Measurements from ENCODE around the gene RPS6KA1. TPM values are rescaled to one million over a fixed set of nuclear protein-coding genes. Genes with fewer than 3 reads are reported as not detected.
A peak's percentile ranks its signal among the peaks of the same experiment; 100 is the strongest.

The RPS6KA1 gene
- total and polyA plus RNA-seq, 9 of the 15 experiments (the other 6 are each of a cell fraction or from before 2014, with no cell fraction given), result 2.4 to 61.0 (median 35.5) TPM

- TF ChIP-seq ZNF639 (CRISPR knock-in tag; conservative IDR thresholded peaks at IDR 0.05 in 1 of 2, IDR thresholded peaks at IDR 0.05 in 1 of 2) (peak in 1 of 2 experiments; percentile 56; a peak in 1 of 4 replicates), HMGXB4 (CRISPR knock-in tag; IDR thresholded peaks at IDR 0.05) (no peak), ARID2 (IDR thresholded peaks at IDR 0.05) (no peak), NBN (IDR thresholded peaks at IDR 0.05; ENCODE audit: low read depth) (peak; percentile 81; the same call in 1 of the 2 replicates), ZKSCAN1 (IDR thresholded peaks at IDR 0.05; ENCODE audit: low read depth, low read length) (peak; percentile 59; the same call in 1 of the 2 replicates), TEAD1 (CRISPR knock-in tag; IDR thresholded peaks at IDR 0.05) (peak; percentile 57 to 78; a peak in 1 of 4 replicates), ZNF586 (CRISPR knock-in tag; conservative IDR thresholded peaks at IDR 0.05) (no peak), IFI16 (CRISPR knock-in tag; IDR thresholded peaks at IDR 0.05) (no peak), EP300 (IDR thresholded peaks at IDR 0.05; ENCODE audit: low read length) (peak; percentile 32; the same call in 1 of the 2 replicates), ATF4 (CRISPR knock-in tag; IDR thresholded peaks at IDR 0.05) (peak; percentile 17; the same call in 1 of the 2 replicates), STAT5A (IDR thresholded peaks at IDR 0.05; ENCODE audit: borderline replicate concordance, low read length) (no peak), CTBP1 (IDR thresholded peaks at IDR 0.05; ENCODE audit: borderline replicate concordance) (peak; percentile 96), GMEB1 (CRISPR knock-in tag; IDR thresholded peaks at IDR 0.05) (0 out of 2 replicates have a peak, but pooled peaks have one; percentile 5), ZNF592 (IDR thresholded peaks at IDR 0.05) (peak; percentile 81)
- TF ChIP-seq, protein P1, sequence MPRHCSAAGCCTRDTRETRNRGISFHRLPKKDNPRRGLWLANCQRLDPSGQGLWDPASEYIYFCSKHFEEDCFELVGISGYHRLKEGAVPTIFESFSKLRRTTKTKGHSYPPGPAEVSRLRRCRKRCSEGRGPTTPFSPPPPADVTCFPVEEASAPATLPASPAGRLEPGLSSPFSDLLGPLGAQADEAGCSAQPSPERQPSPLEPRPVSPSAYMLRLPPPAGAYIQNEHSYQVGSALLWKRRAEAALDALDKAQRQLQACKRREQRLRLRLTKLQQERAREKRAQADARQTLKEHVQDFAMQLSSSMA (CRISPR knock-in tag; IDR thresholded peaks at IDR 0.05), result 0 out of 2 replicates have a peak, but pooled peaks have one; percentile 67
These were observed 12.5 kb downstream of the RPS6KA1 start (continued) for GRCh38 chr1:26541816-26542711.
